Activated CD4-positive, alpha-beta T cell treated with anti-CD3 and anti-CD28 coated beads for 36 hours (primary cell): ENCODE data around the gene RAD51B. TPM values are rescaled to one million over a fixed set of nuclear protein-coding genes. Genes with fewer than 3 reads are reported as not detected.

Experiments used
- ATAC-seq: fragments of 200-7000 bp; cut with Tn5 transposase; one replicate; pipeline ENCODE4 v1.10.0; 2021; ENCODE audit warnings: mild to moderate bottlenecking, moderate library complexity
- CTCF ChIA-PET: fragments of 350-600 bp; sonication (Branson Sonifier 250); formaldehyde crosslinking; loops from one replicate; lab custom pipeline; 2021; ENCODE audit warnings: antibody characterized with exemption; lab: Charles Lee
- POLR2A ChIA-PET: fragments of 350-600 bp; sonication (Branson Sonifier 250); formaldehyde crosslinking; loops from one replicate; lab custom pipeline; 2021; ENCODE audit warnings: antibody characterized with exemption, inconsistent platforms; lab: Charles Lee
- DNase-seq: peaks from one replicate; pipeline ENCODE4 v3.0.0-alpha.2; 2020
- H3K27ac Mint-ChIP-seq: one replicate; pipeline ENCODE4 v1.8.0; 2021; ENCODE audit warnings: mixed read lengths
- H3K27me3 Mint-ChIP-seq: one replicate; pipeline ENCODE4 v1.8.0; 2021; ENCODE audit warnings: mixed read lengths
- H3K36me3 Mint-ChIP-seq: one replicate; pipeline ENCODE4 v1.8.0; 2021; ENCODE audit warnings: low read depth, mixed read lengths
- H3K4me1 Mint-ChIP-seq: one replicate; pipeline ENCODE4 v1.8.0; 2021; ENCODE audit warnings: mixed read lengths
- H3K4me3 Mint-ChIP-seq: one replicate; pipeline ENCODE4 v1.8.0; 2021; ENCODE audit warnings: mild to moderate bottlenecking, moderate library complexity, mixed read lengths
- H3K9me3 Mint-ChIP-seq: one replicate; pipeline ENCODE4 v1.8.0; 2021; ENCODE audit warnings: low read depth, mixed read lengths
- intact Hi-C, 2 experiments: fragments of 100-400 bp; cut with DNase I in 1 of 2; cut with micrococcal nuclease in 1 of 2; formaldehyde crosslinking; loops; one replicate each; pipeline versions ENCODE4 v1.14.2 to v1.15.1; 2022 to 2024; cut with DNase I, micrococcal nuclease
- total RNA-seq, 2 experiments: library from RNA; stranded (reverse); gene quantifications; one replicate each; pipeline ENCODE4 v1.2.3, GENCODE V29; 2021

Gene RAD51B
- total RNA-seq, 2 experiments from 2014 or later = 26.4 to 39.9 TPM

DNA sequence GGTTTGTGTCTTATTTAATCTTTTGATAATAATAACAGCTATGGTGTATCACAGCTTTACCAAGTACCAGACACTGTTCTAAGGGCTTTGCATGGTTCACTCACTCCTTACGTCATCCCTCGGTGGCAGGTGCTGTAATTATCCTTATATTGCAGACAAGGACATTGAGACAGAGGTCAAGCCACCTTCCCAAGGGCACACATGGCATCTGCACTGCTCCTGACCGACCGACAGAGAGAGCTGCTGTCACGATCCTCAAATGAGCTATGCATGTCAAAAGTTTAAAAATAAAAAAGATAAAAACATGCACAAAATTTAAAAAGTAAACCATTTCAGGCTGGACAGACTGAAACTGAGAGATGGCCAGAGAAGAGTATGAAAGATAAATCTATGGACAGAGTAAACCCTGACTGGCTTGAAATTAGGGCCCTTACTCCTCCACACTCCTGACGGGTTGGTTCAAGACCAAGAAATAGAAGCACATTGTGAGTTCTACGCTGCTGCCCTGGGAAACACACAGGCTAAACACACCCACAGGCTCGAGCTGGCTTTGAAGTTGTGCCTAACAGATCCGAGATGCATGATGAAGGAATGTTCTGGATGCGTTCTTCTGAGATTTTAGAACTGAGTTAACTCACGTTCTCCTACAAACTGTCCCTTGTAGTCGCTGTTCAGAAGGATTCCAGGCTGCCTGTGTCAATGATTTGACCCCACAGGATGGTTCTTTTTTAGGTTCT, 704.6 kb downstream of the RAD51B start:
- ChIA-PET POLR2A (no interaction called here), CTCF (interaction anchor here (1.0 kb wide), 1 partner anchor 258 kb away, joined by 3 read pairs; no protein-coding TSS in a partner anchor)

DNA sequence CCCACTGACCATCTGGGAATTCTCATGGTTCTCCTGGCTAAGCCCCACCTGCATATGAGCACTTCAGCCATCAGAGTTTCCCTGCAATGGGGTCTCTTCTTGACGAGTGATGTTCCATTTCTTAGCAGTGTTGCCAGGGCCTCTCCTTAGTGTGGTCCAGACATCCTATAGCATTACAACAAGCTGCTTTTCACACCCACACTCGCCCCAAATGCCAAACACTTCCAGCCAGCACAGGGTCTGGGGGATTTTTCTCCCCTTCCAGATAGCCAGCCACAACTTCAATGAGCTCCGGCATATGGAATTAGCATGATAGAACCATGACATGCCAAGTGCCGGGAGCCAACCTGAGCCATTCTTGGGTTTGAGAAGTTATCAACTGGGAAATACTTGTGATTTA, 705.9 kb downstream of the RAD51B start:
- intact Hi-C loops = no loop called here
- Mint-ChIP-seq H3K9me3 (peaks cover 1% of the 10 kb centered on the region), H3K27ac (no peak overlapping the region), H3K4me3 (no peak overlapping the region), H3K4me1 (no peaks in the 10 kb centered on the region), H3K36me3 (peaks cover 2% of the 10 kb centered on the region), H3K27me3 (no peaks in the 10 kb centered on the region)
- DNase-seq = no peak
- ChIA-PET POLR2A (no interaction called here), CTCF (interaction anchor here (0.6 kb wide), 1 partner anchor 581 kb away, joined by 3 read pairs; no protein-coding TSS in a partner anchor)
- ATAC-seq = no peak

More for the DNA sequence above, 704.6 kb downstream of the RAD51B start:
- Mint-ChIP-seq H3K4me3 (no peak overlapping the region), H3K4me1 (peaks cover 9% of the 10 kb centered on the region), H3K36me3 (no peaks in the 10 kb centered on the region), H3K27ac (no peak overlapping the region), H3K27me3 (no peaks in the 10 kb centered on the region), H3K9me3 (no peaks in the 10 kb centered on the region)
- ATAC-seq (no peak), DNase-seq (no peak)
- intact Hi-C loops = no loop called here

DNA sequence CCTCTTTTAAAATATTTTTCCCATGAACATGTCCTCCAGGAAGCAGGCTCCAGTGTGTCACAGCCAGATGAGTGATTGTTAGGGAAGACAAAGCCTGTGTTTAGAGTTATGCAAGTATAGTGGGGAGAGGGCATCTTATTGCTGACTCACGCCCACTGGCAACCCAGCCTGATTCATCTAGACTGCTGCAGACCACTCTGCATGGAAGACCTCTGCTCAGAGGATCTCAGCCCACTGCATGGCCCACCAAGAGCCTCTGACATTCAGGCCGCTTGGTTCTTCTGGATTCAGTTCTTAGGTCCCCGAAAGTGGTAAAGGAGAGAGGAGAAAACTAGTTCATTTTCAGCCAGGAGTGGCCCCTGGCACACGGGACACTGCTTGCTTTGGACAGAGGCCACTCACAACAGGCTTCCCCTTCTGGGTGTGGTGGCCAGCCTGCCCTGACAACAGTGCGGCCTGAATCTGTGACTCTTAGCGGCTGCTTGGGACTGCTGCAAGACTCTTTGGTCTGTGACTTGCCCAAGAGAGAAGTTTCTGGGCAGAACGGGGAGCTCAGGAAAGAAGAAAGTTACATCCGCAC, 707.0 kb downstream of the RAD51B start:
- CTCF ChIA-PET = interaction anchor here (0.6 kb wide), 1 partner anchor 68 kb away, joined by 3 read pairs; no protein-coding TSS in a partner anchor
- H3K27me3 Mint-ChIP-seq = no peaks in the 10 kb centered on the region
- no peak for ATAC-seq

DNA sequence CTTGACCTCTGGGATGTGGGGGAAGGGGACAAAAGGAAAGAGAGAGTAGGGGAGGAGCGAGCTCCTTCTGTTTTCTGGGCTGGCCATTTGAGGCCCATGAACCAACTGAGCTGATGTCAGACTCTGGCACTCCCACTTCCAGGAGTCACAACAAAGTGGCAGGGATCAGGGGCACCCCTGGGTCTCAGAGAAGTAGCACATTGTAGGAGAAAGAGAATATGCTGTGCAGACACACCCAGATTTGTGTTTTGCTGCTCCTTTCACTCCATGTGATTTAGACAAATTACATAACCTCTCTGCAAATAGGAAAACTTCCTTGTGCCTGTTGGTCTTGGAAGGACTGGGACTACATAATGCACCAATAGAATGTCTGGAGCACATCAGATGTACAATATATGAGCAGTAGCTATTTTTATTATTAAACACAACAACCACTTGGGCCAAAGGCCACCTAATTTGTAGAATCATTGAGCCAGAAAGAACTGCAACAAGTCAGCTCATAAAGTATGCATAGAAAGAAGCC, 707.8 kb downstream of the RAD51B start:
- H3K27me3 Mint-ChIP-seq = no peaks in the 10 kb centered on the region
- peaks cover 4% of the 10 kb centered on the region for H3K9me3 Mint-ChIP-seq
- ChIA-PET CTCF (interaction anchor here (0.5 to 0.7 kb wide), 2 partner anchors 66 to 569 kb away, joined by 3 read pairs; no protein-coding TSS in a partner anchor), POLR2A (no interaction called here)
- H3K4me3 Mint-ChIP-seq = no peak overlapping the region
- ATAC-seq = no peak
- DNase-seq = no peak
- intact Hi-C loops = no loop called here
- peaks cover 2% of the 10 kb centered on the region for H3K36me3 Mint-ChIP-seq
- H3K4me1 Mint-ChIP-seq = no peaks in the 10 kb centered on the region
- H3K27ac Mint-ChIP-seq = no peak overlapping the region

More for the DNA sequence above, 707.0 kb downstream of the RAD51B start:
- intact Hi-C loops = no loop called here
- peaks cover 4% of the 10 kb centered on the region for H3K9me3 Mint-ChIP-seq
- no peak overlapping the region for H3K27ac Mint-ChIP-seq
- H3K4me1 Mint-ChIP-seq = no peaks in the 10 kb centered on the region
- POLR2A ChIA-PET = no interaction called here
- no peak for DNase-seq
- no peak overlapping the region for H3K4me3 Mint-ChIP-seq
- peaks cover 2% of the 10 kb centered on the region for H3K36me3 Mint-ChIP-seq

DNA sequence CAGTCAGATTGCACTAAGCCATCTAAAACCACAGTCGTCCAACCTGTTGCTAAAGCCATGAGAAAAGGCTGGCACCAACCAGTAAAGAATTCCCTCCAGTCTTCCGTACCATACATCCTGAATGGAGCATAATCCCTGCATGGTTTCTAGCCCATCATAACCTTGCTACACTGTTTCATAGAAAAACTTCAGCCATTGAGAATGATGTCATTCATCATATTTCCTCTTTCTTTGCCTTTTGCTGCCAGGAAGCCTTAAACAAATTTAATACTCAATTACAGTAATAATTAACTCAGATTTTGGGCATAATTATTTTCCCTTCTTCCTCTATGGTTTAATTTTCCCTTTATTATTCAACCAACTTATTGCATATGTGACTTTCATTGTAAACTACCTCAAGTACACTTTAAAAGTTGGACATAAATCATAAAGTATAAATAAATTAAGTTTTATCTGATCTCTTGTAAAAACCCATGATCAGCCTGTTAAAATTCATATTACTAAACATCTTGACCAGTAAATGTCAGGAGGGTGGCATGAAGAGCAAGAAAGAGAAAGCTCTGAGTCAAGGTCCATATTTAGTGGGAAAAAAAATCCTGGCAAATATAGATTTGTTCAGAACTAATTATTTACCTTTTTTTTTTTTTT, 708.6 kb downstream of the RAD51B start:
- Mint-ChIP-seq H3K4me1 (no peaks in the 10 kb centered on the region), H3K27ac (no peak overlapping the region), H3K4me3 (no peak overlapping the region), H3K36me3 (peaks cover 2% of the 10 kb centered on the region), H3K9me3 (peaks cover 4% of the 10 kb centered on the region), H3K27me3 (no peaks in the 10 kb centered on the region)
- DNase-seq = no peak
- CTCF ChIA-PET = no interaction called here
- no peak for ATAC-seq
- POLR2A ChIA-PET = no interaction called here
- intact Hi-C loops = no loop called here

DNA sequence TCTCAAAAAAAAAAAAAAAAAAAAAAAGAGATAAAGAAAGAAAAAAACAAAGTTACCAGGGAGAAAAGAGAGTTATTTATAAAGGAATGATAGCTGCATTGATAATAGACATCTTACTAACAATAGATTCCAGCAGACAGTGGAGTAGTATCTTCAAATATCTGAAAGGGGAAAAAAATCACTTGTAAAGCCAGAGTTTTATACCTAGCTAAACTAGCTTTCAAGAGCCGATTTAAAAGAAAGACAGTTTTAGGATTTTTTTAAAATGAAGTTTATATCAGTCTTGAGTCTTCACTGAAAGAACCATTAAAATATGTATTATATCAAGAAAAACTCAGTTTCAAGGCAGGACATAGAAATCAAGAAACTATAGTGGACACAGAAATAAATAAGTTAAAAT, 710.9 kb downstream of the RAD51B start:
- ATAC-seq (no peak), DNase-seq (no peak)
- POLR2A ChIA-PET = no interaction called here
- no peaks in the 10 kb centered on the region for H3K4me1 Mint-ChIP-seq
- H3K27ac Mint-ChIP-seq = no peak overlapping the region
- peaks cover 4% of the 10 kb centered on the region for H3K9me3 Mint-ChIP-seq
- CTCF ChIA-PET = interaction anchor here (0.6 kb wide), 1 partner anchor 291 kb away, joined by 4 read pairs; no protein-coding TSS in a partner anchor
- H3K36me3 Mint-ChIP-seq = peaks cover 2% of the 10 kb centered on the region
- intact Hi-C loops = no loop called here
- H3K27me3 Mint-ChIP-seq = no peaks in the 10 kb centered on the region
- H3K4me3 Mint-ChIP-seq = no peak overlapping the region

DNA sequence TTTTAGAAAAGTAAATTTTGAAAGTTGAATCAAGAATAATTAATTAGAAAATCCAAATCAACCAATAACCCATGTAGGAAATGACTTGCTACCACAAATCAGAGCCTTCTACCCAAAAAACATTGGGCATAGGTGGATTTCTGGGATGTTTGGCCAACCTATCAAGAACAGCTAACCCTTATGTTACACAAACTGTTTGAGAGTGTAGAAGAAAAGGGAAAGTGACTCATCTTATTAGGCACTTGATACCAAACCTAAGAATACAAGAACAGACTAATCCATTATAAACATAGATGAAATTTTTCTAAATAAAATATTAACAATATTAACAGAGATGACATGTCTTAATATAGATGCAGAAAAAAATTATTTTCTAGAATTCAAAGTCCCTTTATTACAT, 712.9 kb downstream of the RAD51B start:
- H3K36me3 Mint-ChIP-seq = peaks cover 2% of the 10 kb centered on the region
- no peaks in the 10 kb centered on the region for H3K4me1 Mint-ChIP-seq
- DNase-seq = no peak
- CTCF ChIA-PET = no interaction called here
- intact Hi-C loops = no loop called here
- no peak for ATAC-seq
- H3K9me3 Mint-ChIP-seq = peaks cover 4% of the 10 kb centered on the region
- H3K4me3 Mint-ChIP-seq = no peak overlapping the region
- POLR2A ChIA-PET = no interaction called here
- H3K27ac Mint-ChIP-seq = no peak overlapping the region
- no peaks in the 10 kb centered on the region for H3K27me3 Mint-ChIP-seq

DNA sequence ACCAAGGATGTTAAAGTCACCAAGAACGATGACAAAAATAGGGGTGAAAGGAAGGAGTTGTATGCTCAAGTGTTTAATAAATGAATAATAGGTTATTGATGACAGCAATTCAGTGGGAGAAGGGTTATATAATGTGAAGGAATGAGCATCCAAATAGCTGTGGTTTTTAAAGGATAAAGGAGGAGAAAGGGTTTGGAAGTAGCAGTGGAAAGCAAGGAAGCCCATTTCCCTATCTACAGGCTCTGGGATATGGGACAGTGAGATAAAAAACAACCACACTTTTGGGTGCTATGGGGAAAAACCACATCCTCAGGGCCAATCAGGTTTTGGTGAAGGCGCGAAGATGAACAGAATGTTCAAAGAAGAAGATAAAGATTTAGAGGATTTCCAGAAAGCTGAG, 714.7 kb downstream of the RAD51B start:
- POLR2A ChIA-PET = no interaction called here

DNA sequence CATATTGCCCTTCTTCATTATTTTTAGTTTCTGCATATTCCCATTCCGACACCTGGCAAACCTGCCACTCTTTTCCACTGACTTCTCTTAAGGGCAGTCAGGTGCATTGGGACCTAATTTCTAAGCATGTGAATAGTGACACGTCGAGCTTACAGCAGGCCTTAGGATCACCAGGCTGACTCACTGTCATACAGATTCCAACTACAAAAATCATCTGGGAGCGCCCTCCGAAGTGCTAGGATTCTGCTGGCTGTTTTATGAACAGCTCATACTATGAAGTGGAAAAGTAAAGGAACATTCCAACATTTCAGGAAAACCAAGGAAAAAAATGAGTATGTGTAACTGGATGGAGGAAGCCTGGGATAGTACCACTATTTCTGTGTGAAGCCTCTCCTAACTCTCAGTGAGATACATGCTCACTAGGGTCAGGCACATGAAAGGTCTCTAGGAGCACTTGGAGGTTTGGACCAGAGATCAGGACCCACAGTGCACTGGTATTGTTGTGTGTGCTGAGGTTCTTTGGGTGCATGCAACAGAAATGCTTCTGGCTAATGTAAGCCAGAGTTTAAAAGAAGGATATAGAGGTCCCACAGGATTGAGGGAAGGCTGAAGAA, 715.9 kb downstream of the RAD51B start:
- DNase-seq (no peak), ATAC-seq (no peak)
- intact Hi-C loops = no loop called here
- Mint-ChIP-seq H3K36me3 (no peaks in the 10 kb centered on the region), H3K27ac (no peak overlapping the region), H3K4me3 (no peak overlapping the region), H3K9me3 (peaks cover 2% of the 10 kb centered on the region), H3K4me1 (no peaks in the 10 kb centered on the region), H3K27me3 (no peaks in the 10 kb centered on the region)
- ChIA-PET POLR2A (no interaction called here), CTCF (no interaction called here)

More for the DNA sequence above, 714.7 kb downstream of the RAD51B start:
- peaks cover 4% of the 10 kb centered on the region for H3K9me3 Mint-ChIP-seq
- intact Hi-C loops = no loop called here
- no peak for ATAC-seq
- no peaks in the 10 kb centered on the region for H3K27me3 Mint-ChIP-seq
- H3K4me1 Mint-ChIP-seq = no peaks in the 10 kb centered on the region
- DNase-seq = no peak
- peaks cover 2% of the 10 kb centered on the region for H3K36me3 Mint-ChIP-seq
- CTCF ChIA-PET = interaction anchor here (0.6 to 0.8 kb wide), 2 partner anchors 69 to 202 kb away, joined by 3 read pairs; no protein-coding TSS in a partner anchor
- H3K4me3 Mint-ChIP-seq = no peak overlapping the region
- no peak overlapping the region for H3K27ac Mint-ChIP-seq

DNA sequence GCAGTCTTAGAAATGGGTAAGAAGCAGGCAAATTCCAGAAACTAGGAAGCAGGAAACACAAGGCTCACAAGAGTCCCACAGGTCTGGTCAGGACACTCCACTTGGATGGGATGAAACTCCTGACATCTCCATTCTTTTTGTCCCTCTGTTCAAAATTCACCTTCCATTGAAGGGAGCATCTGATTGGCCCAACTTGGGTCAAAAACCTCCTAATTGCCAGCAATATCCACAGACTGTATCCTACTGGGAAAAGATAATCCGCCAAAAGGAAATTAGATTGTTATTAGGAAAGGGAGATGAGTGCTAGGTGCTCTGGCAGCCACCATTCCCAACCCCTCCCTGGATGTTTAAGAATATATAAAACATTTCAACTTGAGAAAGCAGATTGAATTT, 716.4 kb downstream of the RAD51B start:
- ATAC-seq = no peak
- no peaks in the 10 kb centered on the region for H3K4me1 Mint-ChIP-seq
- CTCF ChIA-PET = interaction anchor here (0.6 to 0.8 kb wide), 2 partner anchors 107 to 254 kb away, joined by 3 read pairs; no protein-coding TSS in a partner anchor
- no peaks in the 10 kb centered on the region for H3K36me3 Mint-ChIP-seq
- no peak for DNase-seq
- no peak overlapping the region for H3K27ac Mint-ChIP-seq
- H3K9me3 Mint-ChIP-seq = peaks cover under 1% of the 10 kb centered on the region
- H3K4me3 Mint-ChIP-seq = no peak overlapping the region
- POLR2A ChIA-PET = no interaction called here
- intact Hi-C loops = no loop called here
- H3K27me3 Mint-ChIP-seq = no peaks in the 10 kb centered on the region

DNA sequence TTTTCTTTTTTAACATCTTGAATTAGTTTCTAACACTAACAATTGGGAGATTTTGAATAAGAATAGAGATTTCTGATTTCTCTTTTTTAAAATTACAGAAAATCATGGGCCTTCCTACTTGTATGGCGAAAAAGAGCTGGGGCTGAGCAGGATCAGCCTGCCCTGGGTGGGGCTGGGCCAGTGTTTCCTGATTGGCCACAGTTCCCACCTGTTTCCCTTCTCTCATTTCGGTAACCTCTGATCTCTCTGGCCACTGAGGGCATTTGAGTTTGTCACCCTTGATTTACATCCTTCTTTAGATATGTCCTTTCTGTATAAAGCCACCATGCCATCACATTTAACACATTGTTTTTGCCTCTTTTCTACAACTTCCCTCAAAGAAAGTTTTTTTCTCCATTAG, 719.1 kb downstream of the RAD51B start:
- Mint-ChIP-seq H3K27me3 (no peaks in the 10 kb centered on the region), H3K4me1 (no peaks in the 10 kb centered on the region), H3K36me3 (peaks cover 2% of the 10 kb centered on the region), H3K27ac (no peak overlapping the region), H3K4me3 (no peak overlapping the region), H3K9me3 (no peaks in the 10 kb centered on the region)
- no peak for ATAC-seq
- ChIA-PET CTCF (interaction anchor here (0.6 to 1.0 kb wide), 3 partner anchors 33 to 310 kb away, joined by 3 read pairs; no protein-coding TSS in a partner anchor), POLR2A (interaction anchor here (0.6 kb wide), 1 partner anchor 9 kb away, joined by 8 read pairs; no protein-coding TSS in a partner anchor)
- intact Hi-C loops = no loop called here
- no peak for DNase-seq
